ENCODE results near the gene TASL.
"Not testable (repeated sequence)": the region's sequence is repeated elsewhere in the genome, so short reads cannot be mapped to it uniquely, and the experiment has no call there.

Gene TASL

DNA sequence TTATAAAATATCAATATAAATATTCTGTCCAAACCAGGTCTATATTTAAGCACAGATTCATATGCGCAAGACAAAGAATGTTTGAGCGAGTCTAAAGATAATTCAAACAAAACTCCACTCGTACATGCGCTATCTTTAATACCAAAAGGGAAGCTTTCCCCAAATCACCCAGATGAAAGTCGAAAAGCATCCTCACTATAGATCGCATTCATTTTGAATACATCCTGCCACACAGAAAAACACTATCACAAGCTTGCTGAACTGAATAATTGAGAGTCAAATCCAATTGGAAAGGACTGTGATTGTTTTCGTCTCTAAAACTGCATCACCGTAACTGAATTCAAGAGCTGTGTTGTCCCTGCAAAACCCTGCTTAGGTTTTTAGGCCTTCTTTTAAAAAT, 685 bp downstream of the TASL start:
- DNase-seq (ENCODE audit: low read depth) = no peak

DNA sequence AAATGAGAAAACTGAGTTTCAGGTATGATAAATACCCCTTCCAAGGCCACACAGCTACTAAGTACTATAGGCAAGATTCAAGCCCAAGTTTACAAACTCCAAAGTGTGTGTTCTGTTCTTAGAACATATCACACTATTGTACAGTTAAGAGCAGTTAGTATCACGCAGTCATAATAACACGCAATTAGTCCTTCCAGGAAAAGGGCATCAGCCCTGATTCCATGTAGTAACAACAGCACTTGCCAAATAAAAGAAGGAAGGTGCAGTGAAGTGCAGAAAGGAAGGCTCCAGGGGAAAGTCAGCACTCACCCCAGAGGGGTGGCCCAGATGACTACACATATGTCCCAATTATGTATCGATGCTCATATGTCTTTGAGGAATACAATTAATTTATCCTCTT, 4.4 kb downstream of the TASL start:
- DNase-seq (ENCODE audit: low read depth) = no peak

DNA sequence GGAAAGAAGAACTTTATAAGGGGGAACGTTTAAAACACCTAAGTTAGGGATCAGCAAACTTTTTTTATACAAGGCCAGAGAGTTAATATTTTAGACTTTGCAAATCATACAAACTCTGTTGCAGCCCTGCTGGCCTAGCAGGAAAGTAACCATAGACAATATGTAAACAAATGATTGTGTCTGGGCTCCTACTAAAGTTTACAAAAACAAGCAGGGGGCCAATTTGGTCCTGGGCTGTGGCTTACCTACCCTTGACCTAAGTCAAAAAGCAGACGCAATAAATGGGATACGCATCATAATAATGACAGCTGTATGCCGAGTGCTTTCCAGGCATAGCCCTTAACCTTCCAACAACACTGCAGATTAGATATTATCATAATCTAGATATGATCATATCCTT, 4.9 kb downstream of the TASL start:
- no peak for DNase-seq (ENCODE audit: low read depth)

DNA sequence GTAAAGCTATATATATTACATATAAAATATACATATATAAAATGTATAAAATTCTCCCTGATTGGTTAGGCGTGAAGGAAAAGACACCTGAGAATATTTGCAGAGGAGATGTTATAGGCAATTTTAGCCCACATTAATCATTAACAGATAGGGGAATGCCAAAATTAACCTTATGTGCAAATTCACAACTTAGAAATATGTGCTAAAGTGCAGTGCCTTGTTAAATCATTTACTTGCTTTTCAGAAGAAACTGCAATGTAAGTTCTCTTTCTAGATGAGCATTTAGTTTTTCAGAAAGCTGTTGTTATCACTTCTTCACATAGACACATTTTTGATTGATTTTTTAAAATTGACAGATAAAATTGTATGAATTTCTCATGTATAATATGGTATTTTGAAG, 5.6 kb downstream of the TASL start:
- no peak for DNase-seq (ENCODE audit: low read depth)

DNA sequence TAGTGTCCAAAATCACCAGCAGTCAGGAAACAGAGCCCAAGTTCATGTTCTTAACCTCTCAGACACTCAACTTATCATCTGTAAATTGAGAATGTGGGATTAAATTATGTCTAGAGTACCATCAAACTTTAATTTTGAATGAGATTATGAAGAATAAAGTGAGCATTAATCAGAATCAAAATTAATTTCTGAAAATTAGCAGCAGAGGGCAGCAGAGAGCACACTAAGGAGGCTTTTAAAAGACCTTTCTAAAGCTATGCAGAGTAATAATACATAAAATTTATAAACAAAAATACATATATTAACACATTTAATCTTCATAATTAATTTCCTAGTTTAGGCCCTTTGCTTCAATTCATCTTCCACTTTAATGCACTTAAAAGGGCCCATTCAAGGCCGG, 7.1 kb downstream of the TASL start:
- DNase-seq (ENCODE audit: low read depth) = no peak

DNA sequence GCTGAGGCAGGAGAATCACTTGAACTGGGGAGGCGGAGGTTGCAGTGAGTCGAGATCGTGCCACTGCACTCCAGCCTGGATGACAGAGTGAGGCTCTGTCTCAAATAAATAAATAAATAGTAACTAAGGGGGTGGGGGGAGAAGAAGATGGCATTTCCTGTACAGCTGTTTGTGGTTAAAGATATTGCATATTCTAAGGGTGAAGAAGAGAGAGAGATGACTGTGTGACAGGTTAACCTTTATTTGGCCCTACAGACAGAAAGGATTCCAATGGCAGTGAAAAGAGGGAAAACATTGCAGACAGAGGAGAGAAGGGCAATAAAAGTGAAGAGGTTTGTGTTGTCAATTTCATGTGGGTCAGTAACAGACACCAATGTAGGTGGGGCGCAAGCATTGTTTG, 9.4 kb downstream of the TASL start:
- DNase-seq (ENCODE audit: low read depth) = no peak

DNA sequence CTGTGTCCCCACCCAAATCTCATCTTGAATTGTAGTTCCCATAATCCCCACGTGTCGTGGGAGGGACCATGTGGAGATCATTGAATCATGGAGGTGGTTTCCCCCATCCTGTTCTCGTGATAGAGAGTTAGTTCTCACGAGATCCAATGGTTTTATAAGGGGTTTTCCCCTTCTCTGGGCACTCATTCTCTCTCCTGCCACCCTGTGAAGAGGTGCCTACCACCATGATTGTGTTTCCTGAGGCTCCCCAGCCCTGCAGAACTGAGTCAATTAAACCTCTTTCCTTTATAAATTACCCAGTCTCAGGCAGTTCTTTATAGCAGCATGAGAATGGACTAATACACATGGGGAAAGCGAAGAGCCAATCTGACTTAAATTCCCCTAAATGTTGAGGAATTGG, 14.5 kb downstream of the TASL start:
- not testable (repeated sequence) for DNase-seq (ENCODE audit: low read depth)

DNA sequence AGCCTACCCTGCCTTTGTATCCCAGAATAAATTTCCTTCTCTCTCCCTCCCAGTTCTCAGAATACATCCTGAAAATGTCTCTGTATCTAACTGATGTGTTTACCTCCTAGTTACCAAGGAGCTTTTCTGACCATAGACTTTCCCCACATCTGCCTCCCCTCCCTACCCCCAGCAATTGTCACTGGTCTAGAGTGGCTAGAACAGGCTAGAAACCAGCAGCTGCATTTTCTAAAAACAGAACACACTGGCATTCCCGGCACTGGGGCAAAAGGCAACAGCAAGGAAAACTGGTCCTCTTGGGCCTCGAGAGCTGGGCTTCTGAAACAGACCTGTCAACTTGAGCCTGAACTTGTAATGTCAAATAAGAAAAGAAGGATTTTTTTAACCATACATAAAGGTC, 16.4 kb downstream of the TASL start:
- no peak for DNase-seq (ENCODE audit: low read depth)

DNA sequence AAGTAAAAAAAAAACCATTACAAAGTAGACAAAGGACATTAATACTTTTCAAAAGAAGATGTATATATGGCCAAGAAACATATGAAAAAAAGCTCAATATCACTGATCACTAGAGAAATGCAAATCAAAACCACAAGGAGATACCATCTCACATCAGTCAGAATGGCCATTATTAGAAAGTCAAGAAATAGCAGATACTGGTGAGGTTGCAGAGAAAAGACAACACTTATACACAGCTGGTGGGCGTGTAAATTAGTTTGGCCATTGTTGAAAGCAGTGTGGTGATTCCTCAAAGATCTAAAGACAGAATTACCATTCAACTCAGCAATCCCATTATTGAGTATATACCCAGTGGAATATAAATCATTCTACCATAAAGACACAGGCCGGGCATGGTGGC, 39.3 kb downstream of the TASL start:
- no peak for DNase-seq (ENCODE audit: low read depth)

DNA sequence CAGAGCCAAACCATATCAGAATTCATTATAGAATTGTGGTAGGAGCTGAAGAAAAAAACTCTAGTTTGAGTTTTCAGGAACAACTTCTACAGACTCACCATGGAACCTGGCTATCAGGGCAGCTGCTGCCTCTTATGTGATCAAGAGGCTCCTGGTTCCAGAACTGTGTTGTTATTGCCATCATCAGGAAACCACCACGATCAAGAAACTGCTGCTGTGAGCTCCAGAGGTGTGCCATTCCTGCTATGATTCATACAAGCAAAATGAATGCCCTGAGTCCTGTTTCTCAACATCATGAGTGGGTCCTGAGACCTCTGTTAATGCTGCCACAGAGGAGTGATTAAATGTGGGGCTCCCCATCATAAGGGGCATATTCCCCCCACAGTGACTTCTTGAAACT, 43.7 kb downstream of the TASL start:
- DNase-seq (ENCODE audit: low read depth) = no peak

DNA sequence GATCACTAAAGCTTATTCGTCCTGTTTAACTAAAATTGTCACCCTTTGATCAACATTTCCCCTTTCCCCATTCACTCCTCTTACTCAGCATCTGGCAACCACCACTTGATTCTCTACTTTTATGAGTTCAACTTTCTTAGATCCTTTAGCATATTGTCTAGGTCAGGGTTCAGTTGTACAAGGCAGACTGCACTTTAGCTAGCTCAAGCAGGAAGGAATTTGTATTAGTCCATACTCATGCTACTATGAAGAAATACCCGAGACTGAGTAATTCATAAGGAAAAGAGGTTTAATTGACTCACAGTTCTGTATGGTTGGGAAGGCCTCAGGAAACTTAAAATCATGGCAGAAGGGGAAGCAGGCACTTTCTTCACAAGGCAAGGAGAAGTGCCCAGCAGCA, 44.3 kb downstream of the TASL start:
- DNase-seq (ENCODE audit: low read depth) = no peak

DNA sequence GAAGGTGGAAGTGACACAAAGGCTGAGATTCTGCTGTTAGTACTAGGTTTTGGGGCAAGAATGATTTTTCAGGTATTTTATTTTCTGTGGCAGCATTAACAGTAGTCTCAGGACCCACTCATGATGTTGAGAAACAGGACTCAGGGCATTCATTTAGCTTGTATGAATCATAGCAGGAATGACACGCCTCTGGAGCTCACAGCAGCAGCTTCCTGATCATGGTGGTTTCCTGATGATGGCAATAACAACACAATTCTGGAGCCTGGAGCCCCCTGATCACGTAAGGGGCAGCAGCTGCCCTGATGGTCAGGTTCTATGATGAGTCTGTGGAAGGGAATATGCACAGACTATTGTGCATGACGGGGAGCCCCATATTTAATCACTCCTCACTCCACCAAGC, 47.0 kb downstream of the TASL start:
- DNase-seq (ENCODE audit: low read depth) = no peak

DNA sequence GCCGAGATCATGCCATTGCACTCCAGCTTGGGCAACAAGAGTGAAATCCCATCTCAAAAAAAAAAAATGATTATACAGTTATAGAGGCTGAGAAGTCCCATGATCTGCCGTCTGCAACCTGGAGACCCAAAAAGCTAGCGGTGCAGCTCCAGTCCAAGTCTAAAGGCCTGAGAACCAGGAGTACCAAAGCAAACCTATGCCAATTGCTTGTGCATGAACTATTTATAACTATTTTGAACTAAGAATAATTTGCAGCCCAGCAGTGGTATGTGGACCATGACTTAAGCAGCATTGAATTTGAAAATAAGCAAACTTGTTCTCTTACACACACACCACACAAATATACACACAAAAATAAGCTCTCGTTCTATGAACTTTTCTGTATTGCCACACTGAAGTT, 51.8 kb downstream of the TASL start:
- DNase-seq (ENCODE audit: low read depth) = no peak

DNA sequence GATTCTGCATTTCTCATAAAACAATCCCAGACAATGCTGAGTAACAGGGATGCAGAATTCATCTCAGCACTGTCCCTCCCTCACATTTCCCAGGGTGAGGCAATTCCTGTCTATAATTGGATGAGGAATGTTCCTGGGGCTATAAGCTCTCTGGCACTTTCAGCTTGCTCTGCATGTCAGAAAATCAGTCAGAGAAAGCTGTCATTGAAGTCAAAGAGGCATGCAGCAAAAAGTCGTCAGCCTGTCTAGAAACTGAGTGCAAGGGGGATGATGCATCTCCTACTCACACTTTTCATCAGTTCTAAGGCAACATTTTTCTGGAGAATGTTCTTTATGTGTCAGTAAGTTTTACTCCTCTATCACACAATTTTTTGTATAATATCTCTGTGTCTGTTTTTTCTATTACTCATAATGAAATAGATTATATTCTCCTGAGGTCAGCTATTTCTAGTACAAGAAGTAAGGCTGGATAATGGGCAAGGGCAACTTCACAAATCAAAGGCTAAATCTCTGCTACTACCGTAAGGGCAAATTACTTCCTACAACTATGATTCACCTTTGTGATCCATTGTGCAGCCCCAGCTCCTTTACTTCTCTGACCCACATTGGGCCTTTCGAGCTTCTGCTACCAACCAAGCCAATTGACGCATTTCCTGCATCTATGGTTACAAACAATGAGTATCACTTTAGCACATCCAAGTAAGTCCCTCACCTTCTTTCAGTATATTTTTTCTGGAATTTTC, 56.0 kb downstream of the TASL start:
- DNase-seq (ENCODE audit: low read depth) = no peak

DNA sequence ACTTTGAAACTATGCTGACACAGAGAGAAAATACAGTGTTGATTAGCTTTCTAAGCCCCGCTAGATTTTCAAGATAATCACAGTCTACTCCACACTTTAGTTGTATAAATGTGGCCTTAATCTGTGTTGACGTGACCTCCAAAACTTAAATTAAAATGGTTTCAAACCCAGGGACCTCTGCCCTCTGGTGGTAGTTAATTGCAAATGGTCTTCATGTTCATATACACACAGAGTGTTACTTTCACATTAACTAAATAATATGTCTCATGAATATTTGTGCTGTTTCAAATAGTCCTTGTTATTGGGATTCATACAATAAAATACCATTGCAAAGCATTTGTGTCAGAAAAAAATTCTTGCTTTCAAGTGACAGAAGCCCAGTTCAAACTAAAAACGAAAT, 64.3 kb downstream of the TASL start:
- no peak for DNase-seq (ENCODE audit: low read depth)

Data from stimulated activated CD8-positive, alpha-beta memory T cell treated with anti-CD3 and anti-CD28 coated beads, Interleukin-15, amount 100 ng/mL, for 1 hour (primary cell).